GM21360 (cell line): Measurements from ENCODE around the gene MDK.

Source experiments
- ATAC-seq: cut with Tn5 transposase; IDR thresholded peaks from one replicate; pipeline ENCODE4 v1.9.1; 2021; ENCODE audit warnings: mild to moderate bottlenecking, moderate library complexity; ENCODE audit not compliant: unreplicated experiment

MDK gene

GRCh38 chr11:46393231-46393616 is 11.8 kb downstream of the MDK start:
- no peak for ATAC-seq

- no peak for ATAC-seq
Observed at GRCh38 chr11:46393759-46394158, 12.3 kb downstream of the MDK start.

- no peak for ATAC-seq
Observed at GRCh38 chr11:46397526-46397925, 16.1 kb downstream of the MDK start.

GRCh38 chr11:46402957-46403902 is 21.8 kb downstream of the MDK start:
- ATAC-seq = no peak

- ATAC-seq = no peak
Observed at GRCh38 chr11:46404476-46405017, 23.1 kb downstream of the MDK start.

GRCh38 chr11:46407635-46408034 is 26.2 kb downstream of the MDK start:
- ATAC-seq = no peak

- no peak for ATAC-seq
Observed at GRCh38 chr11:46408407-46408986, 27.0 kb downstream of the MDK start.

GRCh38 chr11:46410021-46410420 is 28.6 kb downstream of the MDK start:
- ATAC-seq = no peak

GRCh38 chr11:46413760-46414465 is 32.4 kb downstream of the MDK start:
- ATAC-seq = no peak

- no peak for ATAC-seq
Observed at GRCh38 chr11:46414466-46414796, 33.0 kb downstream of the MDK start.

GRCh38 chr11:46414879-46415278 is 33.4 kb downstream of the MDK start:
- ATAC-seq = no peak

GRCh38 chr11:46417711-46418110 is 36.2 kb downstream of the MDK start:
- no peak for ATAC-seq

- no peak for ATAC-seq
Observed at GRCh38 chr11:46418751-46419150, 37.3 kb downstream of the MDK start.

- ATAC-seq = no peak
Observed at GRCh38 chr11:46420513-46420912, 39.0 kb downstream of the MDK start.

GRCh38 chr11:46421257-46421880 is 39.9 kb downstream of the MDK start:
- ATAC-seq = no peak

- ATAC-seq = no peak
Observed at GRCh38 chr11:46422588-46422987, 41.1 kb downstream of the MDK start.

GRCh38 chr11:46426233-46426991 is 44.9 kb downstream of the MDK start:
- ATAC-seq = no peak

GRCh38 chr11:46427364-46427763 is 45.9 kb downstream of the MDK start:
- no peak for ATAC-seq

- ATAC-seq = no peak
Observed at GRCh38 chr11:46429717-46430116, 48.2 kb downstream of the MDK start.

GRCh38 chr11:46431211-46431610 is 49.7 kb downstream of the MDK start:
- ATAC-seq = no peak
